Vagina (tissue), 2 donors: Measurements from ENCODE around the gene REPS2. TPM values are rescaled to one million over a fixed set of nuclear protein-coding genes. Genes with fewer than 3 reads are reported as not detected.

Experiments
- DNase-seq, 2 donors: peaks; one replicate each; pipeline ENCODE4 v3.0.0-alpha.2; 2017; ENCODE audit errors: extremely low spot score in 2 of 2
- H3K27ac ChIP-seq: fragments of 200-600 bp; sonication (generic); one replicate; pipeline ENCODE4 v1.5.1; 2019
- H3K27me3 ChIP-seq: fragments of 200-600 bp; sonication (generic); one replicate; pipeline ENCODE4 v1.5.1; 2019
- H3K36me3 ChIP-seq, 2 donors: fragments of 200-600 bp; sonication (generic); one replicate each; pipeline ENCODE4 v1.5.1; 2017 to 2019
- H3K4me1 ChIP-seq: fragments of 200-600 bp; sonication (generic); one replicate; pipeline ENCODE4 v1.5.1; 2019
- H3K4me3 ChIP-seq, 2 donors: fragments of 200-600 bp; sonication (generic); 1 replicate in 1 of 2; 2 replicates in 1 of 2; pipeline ENCODE4 v1.5.1; 2016 to 2019
- H3K9me3 ChIP-seq: fragments of 200-600 bp; sonication (generic); one replicate; pipeline ENCODE4 v1.5.1; 2019
- POLR2A ChIP-seq, 2 donors: fragments of 450-650 bp; IDR thresholded peaks; one replicate each; pipeline ENCODE4 v1.6.1; 2017; ENCODE audit warnings: antibody characterized with exemption in 2 of 2, mild to moderate bottlenecking in 2 of 2, moderate library complexity in 2 of 2
- POLR2AphosphoS5 ChIP-seq, 2 donors: sonication (generic); formaldehyde crosslinking; IDR thresholded peaks; one replicate each; pipeline ENCODE4 v1.9.0; 2017; ENCODE audit warnings: antibody characterized with exemption in 2 of 2, mild to moderate bottlenecking in 2 of 2, low read depth in 1 of 2; ENCODE audit not compliant: insufficient read depth in 1 of 2
- intact Hi-C: fragments of 100-400 bp; cut with DNase I; formaldehyde crosslinking; loops from one replicate; pipeline ENCODE4 v1.15.1; 2023
- small RNA-seq: library from RNA; depleted of rRNA; stranded (forward); fragments of <200 nt; gene quantifications from one replicate; pipeline ENCODE3, GENCODE V24; 2016
- total RNA-seq: library from RNA; depleted of rRNA; stranded (reverse); fragments of >200 nt; gene quantifications from one replicate; pipeline ENCODE4 v1.2.3, GENCODE V29; 2016
- TF ChIP-seq, protein P1 (sequence below), 3 experiments: fragments of 450-650 bp in 2 of 3; fragments of 200-600 bp in 1 of 3; sonication (generic) in 1 of 3; IDR thresholded peaks; one replicate each; pipeline ENCODE4 v1.5.1; 2017 to 2019; ENCODE audit warnings: antibody characterized with exemption in 3 of 3, mild to moderate bottlenecking in 2 of 3, moderate library complexity in 2 of 3

The REPS2 gene
- total RNA-seq, 1 donor from 2014 or later = 10.8 TPM

DNA sequence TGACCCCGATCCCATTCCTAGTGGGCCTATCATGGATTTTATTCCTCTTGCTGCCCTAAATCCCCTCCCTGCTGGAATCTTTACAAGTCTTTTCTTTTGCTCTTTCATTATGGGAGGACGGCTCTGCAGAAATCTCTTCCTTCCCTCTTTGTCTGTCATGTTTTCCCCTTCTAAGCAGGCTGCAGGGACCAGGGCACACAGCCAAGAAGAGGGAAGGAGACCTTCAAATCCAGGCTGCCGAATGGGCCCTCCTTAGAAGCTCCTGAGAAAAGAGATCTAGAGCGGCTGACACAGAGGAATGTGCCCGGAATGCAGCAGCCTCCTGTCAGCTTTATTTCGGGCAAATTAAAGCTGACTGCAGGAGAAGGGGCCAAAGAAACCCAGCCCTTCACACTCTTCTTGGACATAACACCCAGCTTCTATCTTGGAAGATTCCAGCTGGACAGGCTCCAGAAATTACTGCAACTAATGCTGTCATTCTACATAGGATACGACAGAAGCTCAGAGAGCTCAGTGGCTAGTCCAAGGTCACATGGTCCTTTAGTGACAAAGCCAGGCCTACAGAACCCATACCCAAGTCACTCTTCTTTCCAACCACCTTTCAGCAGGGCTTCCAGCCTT, 240.8 kb downstream of the REPS2 start:
- Histone ChIP-seq H3K36me3 (no peaks in the 10 kb centered on the region), H3K4me3 (no peak overlapping the region), H3K27me3 (no peaks in the 10 kb centered on the region), H3K9me3 (no peaks in the 10 kb centered on the region), H3K27ac (no peak overlapping the region), H3K4me1 (no peaks in the 10 kb centered on the region)
- no peak for DNase-seq
- TF ChIP-seq POLR2A (IDR thresholded peaks at IDR 0.05) = no peak
- TF ChIP-seq, protein P1, sequence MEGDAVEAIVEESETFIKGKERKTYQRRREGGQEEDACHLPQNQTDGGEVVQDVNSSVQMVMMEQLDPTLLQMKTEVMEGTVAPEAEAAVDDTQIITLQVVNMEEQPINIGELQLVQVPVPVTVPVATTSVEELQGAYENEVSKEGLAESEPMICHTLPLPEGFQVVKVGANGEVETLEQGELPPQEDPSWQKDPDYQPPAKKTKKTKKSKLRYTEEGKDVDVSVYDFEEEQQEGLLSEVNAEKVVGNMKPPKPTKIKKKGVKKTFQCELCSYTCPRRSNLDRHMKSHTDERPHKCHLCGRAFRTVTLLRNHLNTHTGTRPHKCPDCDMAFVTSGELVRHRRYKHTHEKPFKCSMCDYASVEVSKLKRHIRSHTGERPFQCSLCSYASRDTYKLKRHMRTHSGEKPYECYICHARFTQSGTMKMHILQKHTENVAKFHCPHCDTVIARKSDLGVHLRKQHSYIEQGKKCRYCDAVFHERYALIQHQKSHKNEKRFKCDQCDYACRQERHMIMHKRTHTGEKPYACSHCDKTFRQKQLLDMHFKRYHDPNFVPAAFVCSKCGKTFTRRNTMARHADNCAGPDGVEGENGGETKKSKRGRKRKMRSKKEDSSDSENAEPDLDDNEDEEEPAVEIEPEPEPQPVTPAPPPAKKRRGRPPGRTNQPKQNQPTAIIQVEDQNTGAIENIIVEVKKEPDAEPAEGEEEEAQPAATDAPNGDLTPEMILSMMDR (IDR thresholded peaks at IDR 0.05) = no peak
- TF ChIP-seq POLR2AphosphoS5 (IDR thresholded peaks at IDR 0.05; ENCODE audit: insufficient read depth in 1 of 2, low read depth in 1 of 2) = no peak
- intact Hi-C loops = no loop called here

GRCh38 chrX:17192106-17192505, 245.6 kb downstream of the REPS2 start:
- intact Hi-C loops = no loop called here
- Histone ChIP-seq H3K27ac (no peak overlapping the region), H3K27me3 (no peaks in the 10 kb centered on the region), H3K36me3 (no peaks in the 10 kb centered on the region), H3K4me3 (no peak overlapping the region), H3K4me1 (no peaks in the 10 kb centered on the region), H3K9me3 (no peaks in the 10 kb centered on the region)
- no peak for TF ChIP-seq POLR2A (IDR thresholded peaks at IDR 0.05)
- TF ChIP-seq POLR2AphosphoS5 (IDR thresholded peaks at IDR 0.05; ENCODE audit: insufficient read depth in 1 of 2, low read depth in 1 of 2) = no peak
- TF ChIP-seq, protein P1 (IDR thresholded peaks at IDR 0.05) = no peak
- no peak for DNase-seq

Small RNA genes within 50 kb of the gene (small RNA-seq; reads per million reads assigned to genes)
- gene RF00019 (not detected), gene RF00190 (not detected)

Other genes with a start within 250 kb of the REPS2 start
- gene CTPS2, start 234.0 kb upstream of the REPS2 start, total RNA-seq = 20.4 TPM
- 16.0 TPM for gene SYAP1, start 227.0 kb upstream of the REPS2 start, total RNA-seq
- 15.2 TPM for gene TXLNG, start 160.2 kb upstream of the REPS2 start, total RNA-seq
- gene RBBP7, start 76.3 kb upstream of the REPS2 start, total RNA-seq = 57.9 TPM